HepG2 (cell line): ENCODE results near the gene ESYT1. TPM values are rescaled to one million over a fixed set of nuclear protein-coding genes. Genes with fewer than 3 reads are reported as not detected.
A peak's percentile ranks its signal among the peaks of the same experiment; 100 is the strongest.

Source experiments
- FOXO4 ChIP-seq: sonication (generic); formaldehyde crosslinking; conservative IDR thresholded peaks from 2 replicates; pipeline ENCODE4 v1.8.1; 2023; ENCODE audit warnings: missing genetic modification reagents
- GATA4 ChIP-seq: sonication (generic); IDR thresholded peaks from 2 replicates; pipeline ENCODE4 v1.6.1; 2016; ENCODE audit warnings: antibody characterized with exemption, low read depth, borderline replicate concordance
- JARID2 ChIP-seq: sonication (generic); formaldehyde crosslinking; IDR thresholded peaks from 2 replicates; pipeline ENCODE4 v1.8.1; 2023; ENCODE audit warnings: missing genetic modification reagents, inconsistent platforms; ENCODE audit not compliant: insufficient replicate concordance
- NR2F2 ChIP-seq: IDR thresholded peaks from 2 replicates; pipeline ENCODE4 v1.6.1; 2012; ENCODE audit warnings: low read depth, inconsistent platforms, borderline replicate concordance
- POGK ChIP-seq: sonication (generic); formaldehyde crosslinking; conservative IDR thresholded peaks from 2 replicates; pipeline ENCODE4 v1.8.0; 2022; ENCODE audit warnings: mild to moderate bottlenecking, moderate library complexity, missing genetic modification reagents
- REL ChIP-seq: sonication (generic); formaldehyde crosslinking; conservative IDR thresholded peaks from 2 replicates; pipeline ENCODE4 v1.8.0; 2022; ENCODE audit warnings: mild to moderate bottlenecking, missing genetic modification reagents, moderate library complexity
- RFXAP ChIP-seq: sonication (generic); formaldehyde crosslinking; IDR thresholded peaks from 2 replicates; pipeline ENCODE4 v1.4.0; 2020; ENCODE audit warnings: missing genetic modification reagents, borderline replicate concordance
- SNAI1 ChIP-seq: sonication (generic); formaldehyde crosslinking; IDR thresholded peaks from 2 replicates; pipeline ENCODE4 v1.5.0; 2020; ENCODE audit warnings: mild to moderate bottlenecking, missing genetic modification reagents, borderline replicate concordance
- SP1 ChIP-seq, 2 experiments: fragments of 450-650 bp in 1 of 2; sonication (generic) in 1 of 2; formaldehyde crosslinking in 1 of 2; IDR thresholded peaks; 2 replicates each; pipeline versions ENCODE4 v1.4.0 to v1.6.1; 2016 to 2020; ENCODE audit warnings: missing genetic modification reagents in 1 of 2
- TFE3 ChIP-seq: IDR thresholded peaks from 2 replicates; pipeline ENCODE4 v1.6.1; 2016
- ZBTB10 ChIP-seq: sonication (generic); formaldehyde crosslinking; IDR thresholded peaks from 2 replicates; pipeline ENCODE4 v1.4.0; 2020; ENCODE audit warnings: missing genetic modification reagents, borderline replicate concordance
- ZBTB14 ChIP-seq: sonication (generic); formaldehyde crosslinking; IDR thresholded peaks from 2 replicates; pipeline ENCODE4 v1.4.0; 2020; ENCODE audit warnings: missing genetic modification reagents
- ZIK1 ChIP-seq: sonication (generic); formaldehyde crosslinking; IDR thresholded peaks from 2 replicates; pipeline ENCODE4 v1.5.0; 2020; ENCODE audit warnings: mild to moderate bottlenecking, low read depth, missing genetic modification reagents, borderline replicate concordance
- ZNF12 ChIP-seq: sonication (generic); formaldehyde crosslinking; IDR thresholded peaks from 2 replicates; pipeline ENCODE4 v1.5.0; 2020; ENCODE audit warnings: missing genetic modification reagents
- ZNF205 ChIP-seq: IDR thresholded peaks from 2 replicates; pipeline ENCODE4 v1.6.1; 2018; ENCODE audit warnings: missing biosample characterization, missing genetic modification reagents
- ZNF230 ChIP-seq: sonication (generic); formaldehyde crosslinking; IDR thresholded peaks from 2 replicates; pipeline ENCODE4 v1.4.0; 2020; ENCODE audit warnings: mild to moderate bottlenecking, missing genetic modification reagents
- ZNF382 ChIP-seq: sonication (generic); formaldehyde crosslinking; IDR thresholded peaks from 2 replicates; pipeline ENCODE4 v1.5.0; 2020; ENCODE audit warnings: missing genetic modification reagents, mild to moderate bottlenecking, borderline replicate concordance
- ZNF740 ChIP-seq: sonication (generic); formaldehyde crosslinking; IDR thresholded peaks from 2 replicates; pipeline ENCODE4 v1.4.0; 2020; ENCODE audit warnings: missing genetic modification reagents
- polyA plus RNA-seq, 8 experiments: library from polyadenylated mRNA; depleted of rRNA in 3 of 8; stranded (reverse) in 7 of 8; unstranded in 1 of 8; fragments of >200 nt; fragmentation: Illumina TruSeq in 4 of 8; extraction: Trizol in 4 of 8; gene quantifications; 2 replicates each; pipeline versions ENCODE4 v1.2.1 to v1.2.3, GENCODE V29; 2011 to 2016; ENCODE audit warnings: low read depth in 4 of 8, missing spikeins in 1 of 8, mixed read lengths in 1 of 8; ENCODE audit not compliant: insufficient read depth in 1 of 8
- total RNA-seq, 5 experiments: library from RNA; depleted of rRNA; stranded (reverse); fragments of >200 nt; fragmentation: Illumina TruSeq; extraction: Trizol; gene quantifications; 2 replicates each; pipeline ENCODE4 v1.2.3, GENCODE V29; 2016; ENCODE audit warnings: low read depth in 1 of 5

ESYT1 gene
- total and polyA plus RNA-seq, 2 of the 13 experiments (the other 11 are each of a cell fraction or from before 2014, with no cell fraction given) = 66.9 to 71.0 TPM

- peak; percentile 54; the same call in 1 of the 2 replicates for TF ChIP-seq TFE3
- no peak for TF ChIP-seq NR2F2
- TF ChIP-seq REL (CRISPR knock-in tag) = 0 out of 2 replicates have a peak, but pooled peaks have one; percentile 34
- no peak for TF ChIP-seq SNAI1
- peak; percentile 51; the same call in 1 of the 2 replicates for TF ChIP-seq FOXO4
- peak; percentile 52; the same call in 1 of the 2 replicates for TF ChIP-seq ZNF230 (CRISPR knock-in tag)
- no peak for TF ChIP-seq JARID2 (CRISPR knock-in tag)
- 0 out of 2 replicates have a peak, but pooled peaks have one; percentile 5 for TF ChIP-seq RFXAP (CRISPR knock-in tag)
- TF ChIP-seq ZBTB14 = no peak
- no peak for TF ChIP-seq SP1 (IDR thresholded peaks at IDR 0.05)
- no peak for TF ChIP-seq SP1 (CRISPR knock-in tag; IDR thresholded peaks at IDR 0.05)
- TF ChIP-seq ZNF205 (CRISPR knock-in tag) = peak; percentile 99
- no peak; the same call in 1 of the 2 replicates for TF ChIP-seq POGK
- no peak for TF ChIP-seq ZIK1 (CRISPR knock-in tag)
- TF ChIP-seq GATA4 = peak; percentile 64; the same call in 1 of the 2 replicates
- peak; percentile 69; the same call in 1 of the 2 replicates for TF ChIP-seq ZBTB10 (CRISPR knock-in tag)
- no peak; the same call in 1 of the 2 replicates for TF ChIP-seq ZNF12 (CRISPR knock-in tag)
- no peak for TF ChIP-seq ZNF740 (CRISPR knock-in tag)
- TF ChIP-seq ZNF382 = no peak
Observed at GRCh38 chr12:56080556-56081138, 47.4 kb upstream of the ESYT1 start (continued).
